Hepatocyte (in vitro differentiated cells): ENCODE measurements around the gene CORO2B.

Source experiments
- EZH2 ChIP-seq: fragments of 200-600 bp; sonication (generic); IDR thresholded peaks from 2 replicates; pipeline ENCODE4 v1.6.1; 2016; ENCODE audit warnings: antibody characterized with exemption, mild to moderate bottlenecking, borderline replicate concordance
- TF ChIP-seq, protein P1 (sequence below): fragments of 200-600 bp; sonication (generic); IDR thresholded peaks from 2 replicates; pipeline ENCODE4 v1.5.1; 2016; ENCODE audit warnings: antibody characterized with exemption, mild to moderate bottlenecking; ENCODE audit not compliant: poor library complexity

DNA sequence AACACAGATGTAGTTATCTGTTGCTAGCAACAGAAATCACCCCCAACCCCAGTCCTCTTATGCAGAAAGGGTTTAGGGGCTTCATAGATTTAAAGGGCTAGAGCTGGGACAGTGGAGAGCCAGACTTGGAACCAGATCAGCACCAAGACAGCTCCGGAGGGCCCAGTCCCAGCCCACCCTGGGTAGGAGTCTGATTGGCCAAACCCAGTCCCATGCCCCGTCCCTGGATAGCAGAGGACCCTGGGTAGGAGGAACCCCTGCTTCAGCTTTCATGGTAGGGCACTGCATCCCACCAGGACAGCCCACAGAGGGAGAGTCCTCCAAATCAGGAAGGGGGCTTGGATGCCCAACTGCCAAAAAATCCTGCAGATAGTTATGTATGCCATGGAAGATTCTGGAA is 103.0 kb downstream of the CORO2B start:
- TF ChIP-seq EZH2 = no peak
- TF ChIP-seq, protein P1, sequence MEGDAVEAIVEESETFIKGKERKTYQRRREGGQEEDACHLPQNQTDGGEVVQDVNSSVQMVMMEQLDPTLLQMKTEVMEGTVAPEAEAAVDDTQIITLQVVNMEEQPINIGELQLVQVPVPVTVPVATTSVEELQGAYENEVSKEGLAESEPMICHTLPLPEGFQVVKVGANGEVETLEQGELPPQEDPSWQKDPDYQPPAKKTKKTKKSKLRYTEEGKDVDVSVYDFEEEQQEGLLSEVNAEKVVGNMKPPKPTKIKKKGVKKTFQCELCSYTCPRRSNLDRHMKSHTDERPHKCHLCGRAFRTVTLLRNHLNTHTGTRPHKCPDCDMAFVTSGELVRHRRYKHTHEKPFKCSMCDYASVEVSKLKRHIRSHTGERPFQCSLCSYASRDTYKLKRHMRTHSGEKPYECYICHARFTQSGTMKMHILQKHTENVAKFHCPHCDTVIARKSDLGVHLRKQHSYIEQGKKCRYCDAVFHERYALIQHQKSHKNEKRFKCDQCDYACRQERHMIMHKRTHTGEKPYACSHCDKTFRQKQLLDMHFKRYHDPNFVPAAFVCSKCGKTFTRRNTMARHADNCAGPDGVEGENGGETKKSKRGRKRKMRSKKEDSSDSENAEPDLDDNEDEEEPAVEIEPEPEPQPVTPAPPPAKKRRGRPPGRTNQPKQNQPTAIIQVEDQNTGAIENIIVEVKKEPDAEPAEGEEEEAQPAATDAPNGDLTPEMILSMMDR = no peak
